Ishikawa (cell line): Measurements from ENCODE around the gene DPYSL5.

Experiments used
- CEBPB ChIP-seq: IDR thresholded peaks from 2 replicates; pipeline ENCODE4 v1.6.1; 2012
- CREB1 ChIP-seq: IDR thresholded peaks from 2 replicates; pipeline ENCODE4 v1.6.1; 2012; ENCODE audit warnings: low read depth
- EGR1 ChIP-seq: IDR thresholded peaks from 2 replicates; pipeline ENCODE4 v1.6.1; 2012
- EP300 ChIP-seq: IDR thresholded peaks from 2 replicates; pipeline ENCODE4 v1.6.1; 2012; ENCODE audit warnings: borderline replicate concordance
- FOXM1 ChIP-seq: IDR thresholded peaks from 2 replicates; pipeline ENCODE4 v1.6.1; 2012; ENCODE audit warnings: low read depth, borderline replicate concordance
- NFIC ChIP-seq: IDR thresholded peaks from 2 replicates; pipeline ENCODE4 v1.6.1; 2012
- RAD21 ChIP-seq: IDR thresholded peaks from 2 replicates; pipeline ENCODE4 v1.6.1; 2012; ENCODE audit warnings: low read depth
- TAF1 ChIP-seq: IDR thresholded peaks from 2 replicates; pipeline ENCODE4 v1.6.1; 2012; ENCODE audit warnings: low read depth, mild to moderate bottlenecking
- TCF12 ChIP-seq: IDR thresholded peaks from 2 replicates; pipeline ENCODE4 v1.6.1; 2012; ENCODE audit warnings: low read depth
- TEAD4 ChIP-seq: IDR thresholded peaks from 2 replicates; pipeline ENCODE4 v1.6.1; 2012
- YY1 ChIP-seq: IDR thresholded peaks from 2 replicates; pipeline ENCODE4 v1.6.1; 2012; ENCODE audit warnings: low read depth
- ZBTB7A ChIP-seq: IDR thresholded peaks from 2 replicates; pipeline ENCODE4 v1.6.1; 2012; ENCODE audit warnings: low read depth
- TF ChIP-seq, protein P1 (sequence below): IDR thresholded peaks from 2 replicates; pipeline ENCODE4 v1.6.1; 2012; ENCODE audit warnings: low read depth, mild to moderate bottlenecking
- TF ChIP-seq, protein P2 (sequence below): IDR thresholded peaks from 2 replicates; pipeline ENCODE4 v1.6.1; 2012
- TF ChIP-seq, protein P3 (sequence below): IDR thresholded peaks from 2 replicates; pipeline ENCODE4 v1.6.1; 2012

Gene DPYSL5

DNA sequence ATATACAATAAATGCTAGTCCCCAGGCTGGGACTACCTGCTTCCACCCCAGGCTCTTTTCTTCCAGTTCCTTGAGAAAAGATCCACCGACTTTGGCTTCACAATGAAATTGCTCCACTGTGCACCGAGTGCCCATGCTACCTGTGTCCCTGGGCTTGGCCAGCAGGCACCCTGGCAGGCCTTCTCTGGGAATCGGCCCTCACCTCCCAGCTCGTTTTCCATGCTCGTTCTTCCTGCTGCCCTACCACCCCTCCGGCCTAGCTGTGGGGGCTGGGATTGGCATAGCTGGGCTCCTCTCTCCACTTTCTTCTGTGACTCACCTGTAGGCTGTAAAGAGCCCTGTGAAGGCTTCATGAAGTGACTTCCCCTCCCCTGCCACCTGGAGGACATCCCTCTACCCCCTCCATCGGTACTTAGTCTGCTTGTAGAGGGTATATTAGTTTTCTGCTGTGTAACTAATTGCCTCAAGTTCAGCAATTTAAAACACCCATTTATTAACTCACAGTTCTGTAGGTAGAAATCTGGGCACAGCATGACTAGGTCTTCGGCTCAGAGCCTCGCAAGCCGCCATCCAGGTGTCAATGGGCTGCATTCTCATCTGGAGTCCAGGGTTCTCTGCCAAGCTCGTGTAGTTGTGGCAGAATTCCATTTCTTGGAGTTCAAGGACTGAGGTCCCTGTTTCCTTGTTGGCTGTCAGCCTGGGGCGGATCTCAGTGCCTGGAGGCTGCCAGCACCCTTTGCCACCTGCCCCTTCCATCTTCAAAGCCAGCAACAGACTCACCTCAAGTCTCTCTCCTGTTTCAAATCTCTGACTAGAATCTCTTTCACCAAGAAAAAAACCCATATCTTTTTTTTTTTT lies 57.6 kb downstream of the DPYSL5 start:
- TF ChIP-seq CREB1, result no peak
- no peak for TF ChIP-seq FOXM1
- no peak for TF ChIP-seq NFIC
- TF ChIP-seq EP300, result no peak

DNA sequence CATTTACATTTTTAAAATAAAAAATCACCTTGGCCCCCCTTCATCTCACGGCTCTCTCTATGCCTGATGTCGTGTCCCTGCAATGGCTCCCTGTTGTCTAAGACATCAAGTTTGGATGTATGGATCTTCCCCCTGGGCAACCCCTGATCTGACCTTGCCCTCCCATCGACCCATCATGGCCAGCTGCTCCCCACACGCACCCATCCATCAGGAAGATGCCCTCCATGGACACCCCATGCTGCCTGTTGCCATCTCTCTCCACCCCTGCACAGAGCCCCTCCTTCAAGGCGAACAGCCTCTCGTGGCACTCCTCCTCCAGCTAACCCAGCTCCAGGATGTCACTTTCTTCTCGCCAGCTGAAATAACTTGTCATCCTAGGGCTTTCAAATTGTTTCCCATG lies 59.5 kb downstream of the DPYSL5 start:
- no peak for TF ChIP-seq EGR1
- TF ChIP-seq, protein P1, sequence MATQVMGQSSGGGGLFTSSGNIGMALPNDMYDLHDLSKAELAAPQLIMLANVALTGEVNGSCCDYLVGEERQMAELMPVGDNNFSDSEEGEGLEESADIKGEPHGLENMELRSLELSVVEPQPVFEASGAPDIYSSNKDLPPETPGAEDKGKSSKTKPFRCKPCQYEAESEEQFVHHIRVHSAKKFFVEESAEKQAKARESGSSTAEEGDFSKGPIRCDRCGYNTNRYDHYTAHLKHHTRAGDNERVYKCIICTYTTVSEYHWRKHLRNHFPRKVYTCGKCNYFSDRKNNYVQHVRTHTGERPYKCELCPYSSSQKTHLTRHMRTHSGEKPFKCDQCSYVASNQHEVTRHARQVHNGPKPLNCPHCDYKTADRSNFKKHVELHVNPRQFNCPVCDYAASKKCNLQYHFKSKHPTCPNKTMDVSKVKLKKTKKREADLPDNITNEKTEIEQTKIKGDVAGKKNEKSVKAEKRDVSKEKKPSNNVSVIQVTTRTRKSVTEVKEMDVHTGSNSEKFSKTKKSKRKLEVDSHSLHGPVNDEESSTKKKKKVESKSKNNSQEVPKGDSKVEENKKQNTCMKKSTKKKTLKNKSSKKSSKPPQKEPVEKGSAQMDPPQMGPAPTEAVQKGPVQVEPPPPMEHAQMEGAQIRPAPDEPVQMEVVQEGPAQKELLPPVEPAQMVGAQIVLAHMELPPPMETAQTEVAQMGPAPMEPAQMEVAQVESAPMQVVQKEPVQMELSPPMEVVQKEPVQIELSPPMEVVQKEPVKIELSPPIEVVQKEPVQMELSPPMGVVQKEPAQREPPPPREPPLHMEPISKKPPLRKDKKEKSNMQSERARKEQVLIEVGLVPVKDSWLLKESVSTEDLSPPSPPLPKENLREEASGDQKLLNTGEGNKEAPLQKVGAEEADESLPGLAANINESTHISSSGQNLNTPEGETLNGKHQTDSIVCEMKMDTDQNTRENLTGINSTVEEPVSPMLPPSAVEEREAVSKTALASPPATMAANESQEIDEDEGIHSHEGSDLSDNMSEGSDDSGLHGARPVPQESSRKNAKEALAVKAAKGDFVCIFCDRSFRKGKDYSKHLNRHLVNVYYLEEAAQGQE, result no peak
- no peak for TF ChIP-seq EP300
- no peak for TF ChIP-seq TCF12
- no peak for TF ChIP-seq CEBPB
- TF ChIP-seq TAF1, result no peak
- TF ChIP-seq, protein P2, sequence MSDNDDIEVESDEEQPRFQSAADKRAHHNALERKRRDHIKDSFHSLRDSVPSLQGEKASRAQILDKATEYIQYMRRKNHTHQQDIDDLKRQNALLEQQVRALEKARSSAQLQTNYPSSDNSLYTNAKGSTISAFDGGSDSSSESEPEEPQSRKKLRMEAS, result no peak
- TF ChIP-seq TEAD4, result no peak
- no peak for TF ChIP-seq RAD21

DNA sequence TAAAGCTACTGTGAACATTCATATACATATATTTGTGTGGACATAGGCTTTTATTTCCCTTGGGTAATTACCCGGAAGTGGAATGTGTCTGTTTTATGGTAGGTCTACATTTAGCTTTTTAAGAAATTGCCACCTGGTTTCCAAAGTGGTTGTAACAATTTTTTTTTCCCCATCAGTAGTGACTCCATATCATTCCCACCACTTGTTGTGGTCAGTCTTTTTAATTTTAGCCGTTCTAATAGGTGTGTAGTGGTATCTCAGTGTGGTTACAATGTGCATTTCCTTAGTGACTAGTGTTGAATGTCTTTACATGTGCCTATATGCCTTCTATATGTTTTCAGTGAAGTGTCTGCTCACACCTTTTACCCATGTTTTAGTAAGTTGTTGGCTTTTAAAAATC lies 62.2 kb downstream of the DPYSL5 start:
- TF ChIP-seq, protein P1, result no peak
- TF ChIP-seq TEAD4 (no peak), EP300 (no peak), EGR1 (no peak), CEBPB (no peak), ZBTB7A (no peak), TAF1 (no peak), YY1 (no peak), RAD21 (no peak), NFIC (no peak), FOXM1 (no peak), CREB1 (no peak), TCF12 (no peak)
- TF ChIP-seq, protein P2, result no peak
- TF ChIP-seq, protein P3, sequence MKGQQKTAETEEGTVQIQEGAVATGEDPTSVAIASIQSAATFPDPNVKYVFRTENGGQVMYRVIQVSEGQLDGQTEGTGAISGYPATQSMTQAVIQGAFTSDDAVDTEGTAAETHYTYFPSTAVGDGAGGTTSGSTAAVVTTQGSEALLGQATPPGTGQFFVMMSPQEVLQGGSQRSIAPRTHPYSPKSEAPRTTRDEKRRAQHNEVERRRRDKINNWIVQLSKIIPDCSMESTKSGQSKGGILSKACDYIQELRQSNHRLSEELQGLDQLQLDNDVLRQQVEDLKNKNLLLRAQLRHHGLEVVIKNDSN, result no peak

DNA sequence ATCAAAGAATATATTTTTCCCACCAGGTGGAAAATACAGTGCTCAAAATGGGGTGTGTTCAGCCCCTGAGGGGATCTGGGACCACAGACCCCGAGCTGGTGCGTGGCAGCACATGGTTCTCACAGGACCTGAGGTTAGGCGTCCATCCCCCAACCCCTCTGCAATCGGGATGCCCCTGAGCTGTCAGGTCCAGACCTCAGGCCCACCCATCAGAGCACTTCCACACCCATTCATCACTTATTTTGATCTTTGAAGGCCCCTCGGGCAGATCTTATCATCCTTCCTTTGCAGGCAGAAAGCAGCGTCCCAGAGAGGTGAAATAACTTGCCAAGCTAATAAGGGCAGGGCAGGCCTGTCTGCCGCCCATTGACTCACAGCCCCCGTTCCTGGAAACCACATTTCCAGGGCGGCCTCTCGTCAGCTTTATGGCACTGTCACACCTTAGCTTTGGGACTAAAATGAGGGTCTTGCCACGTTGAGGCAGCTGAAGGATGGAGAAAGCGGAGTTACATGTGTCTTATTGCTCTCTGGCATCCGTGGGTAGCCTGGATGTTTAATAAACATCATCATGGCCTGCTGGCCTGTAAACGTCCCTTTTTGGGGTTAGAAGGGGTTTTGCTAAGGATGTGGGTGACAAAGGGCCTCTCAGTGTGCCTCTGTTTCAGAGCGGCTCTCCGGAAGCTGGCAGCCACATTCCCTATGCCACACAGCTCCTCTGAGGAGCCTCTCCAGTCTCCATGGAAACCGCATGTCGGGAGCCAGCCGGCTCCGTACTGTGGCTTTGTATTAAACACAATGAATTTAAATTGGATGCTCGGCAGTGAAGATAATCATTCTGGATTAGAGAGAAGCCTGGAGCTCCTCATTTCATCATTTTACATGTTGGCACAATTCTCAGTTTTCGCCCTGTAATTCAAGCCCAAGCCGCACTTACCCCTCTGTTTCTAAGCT lies 64.3 kb downstream of the DPYSL5 start:
- TF ChIP-seq NFIC (no peak), EGR1 (no peak), TEAD4 (no peak), CREB1 (no peak), TAF1 (no peak), TCF12 (no peak), RAD21 (no peak), EP300 (no peak), FOXM1 (no peak), CEBPB (no peak), YY1 (no peak), ZBTB7A (no peak)
- TF ChIP-seq, protein P3, result no peak
- TF ChIP-seq, protein P1, result no peak
- TF ChIP-seq, protein P2, result no peak
